NCI-H460 (cell line): ENCODE results near the gene CCDC142. TPM values are rescaled to one million over a fixed set of nuclear protein-coding genes. Genes with fewer than 3 reads are reported as not detected.
"Not testable (repeated sequence)": the region's sequence is repeated elsewhere in the genome, so short reads cannot be mapped to it uniquely, and the experiment has no call there.

ENCODE experiments used
- DNase-seq: peaks from one replicate; pipeline ENCODE4 v3.0.0-alpha.2; 2016; ENCODE audit warnings: low read depth; ENCODE audit errors: extremely low read depth
- total RNA-seq: library from RNA; depleted of rRNA; stranded (reverse); fragments of >200 nt; shearing (Covaris generic); gene quantifications from 2 replicates; pipeline ENCODE4 v1.2.3, GENCODE V29; 2014

The CCDC142 gene
- total RNA-seq, 1 experiment from 2014 or later, result 17.6 TPM

DNA sequence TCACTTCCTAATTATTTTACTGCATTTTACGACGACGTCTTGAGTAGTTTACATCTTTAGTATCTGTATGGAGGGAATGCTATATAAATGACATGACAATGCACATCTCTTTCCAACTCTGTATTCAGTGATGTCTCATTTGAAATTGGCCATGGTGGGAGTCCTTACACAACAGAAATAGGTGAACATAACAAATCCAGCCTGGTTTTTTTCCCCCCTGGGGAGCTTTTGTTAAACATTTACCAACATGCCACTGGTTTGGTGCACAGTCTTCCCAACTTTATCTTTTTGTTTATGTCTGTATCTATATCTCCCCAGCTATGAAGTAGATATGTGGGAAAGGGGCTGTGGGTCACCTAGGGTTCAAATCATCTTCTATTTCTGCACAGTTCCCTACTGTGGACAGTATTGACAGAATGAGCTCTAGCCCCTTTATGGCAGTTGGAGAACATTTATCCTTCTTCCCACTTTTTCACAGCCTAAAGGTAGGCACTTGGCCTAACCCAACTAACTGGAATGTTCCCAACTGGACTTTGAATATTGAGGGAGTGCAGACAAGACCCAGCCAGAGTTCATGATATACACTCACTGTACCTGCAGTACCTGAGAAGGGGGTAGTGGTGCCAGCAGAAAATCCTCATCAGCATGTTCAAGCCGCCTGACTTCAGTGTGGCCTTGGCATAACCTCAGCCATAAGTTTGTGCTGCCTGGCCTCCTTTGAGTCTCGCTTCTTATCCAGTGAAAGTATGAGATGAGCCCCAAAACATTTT is 35.4 kb downstream of the CCDC142 start:
- DNase-seq, result no peak

DNA sequence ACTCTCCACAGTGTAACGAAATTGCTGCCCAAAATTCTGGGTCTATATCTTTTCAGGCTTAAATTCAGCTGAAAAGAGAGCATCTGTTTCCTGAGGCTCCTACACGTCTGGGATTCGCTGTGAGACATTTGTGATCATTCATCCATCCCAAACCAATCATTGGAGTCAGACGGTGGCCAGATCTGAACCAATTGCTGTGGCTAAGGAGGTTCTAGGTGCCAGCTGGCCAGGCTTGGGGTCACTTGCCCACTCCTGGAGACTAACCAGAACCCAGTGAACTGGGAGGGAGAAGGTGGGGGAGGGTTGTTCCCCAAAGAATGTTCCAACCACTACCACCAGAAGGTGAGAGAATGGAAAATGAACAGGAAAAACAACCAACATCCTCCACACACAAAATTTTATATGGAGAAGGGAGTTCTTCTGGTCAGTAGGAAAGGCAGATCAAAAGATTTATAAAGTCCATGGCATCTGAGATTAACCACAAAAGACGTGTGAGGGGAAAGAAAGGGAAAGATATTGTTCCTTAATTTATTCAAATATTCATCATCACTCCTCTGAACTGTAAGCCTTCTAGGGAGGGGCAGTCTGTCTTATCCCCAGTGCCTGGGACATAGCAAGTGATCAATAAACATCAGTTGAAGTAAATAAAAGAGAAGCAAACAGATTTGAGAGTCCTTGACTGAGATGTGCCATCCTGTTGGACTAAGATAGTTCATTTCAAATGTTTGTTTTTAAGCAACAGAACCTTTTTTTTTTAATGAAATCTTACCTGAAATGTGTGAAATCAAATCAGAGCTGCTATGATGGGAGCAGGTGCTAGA is 38.1 kb downstream of the CCDC142 start:
- no peak for DNase-seq

DNA sequence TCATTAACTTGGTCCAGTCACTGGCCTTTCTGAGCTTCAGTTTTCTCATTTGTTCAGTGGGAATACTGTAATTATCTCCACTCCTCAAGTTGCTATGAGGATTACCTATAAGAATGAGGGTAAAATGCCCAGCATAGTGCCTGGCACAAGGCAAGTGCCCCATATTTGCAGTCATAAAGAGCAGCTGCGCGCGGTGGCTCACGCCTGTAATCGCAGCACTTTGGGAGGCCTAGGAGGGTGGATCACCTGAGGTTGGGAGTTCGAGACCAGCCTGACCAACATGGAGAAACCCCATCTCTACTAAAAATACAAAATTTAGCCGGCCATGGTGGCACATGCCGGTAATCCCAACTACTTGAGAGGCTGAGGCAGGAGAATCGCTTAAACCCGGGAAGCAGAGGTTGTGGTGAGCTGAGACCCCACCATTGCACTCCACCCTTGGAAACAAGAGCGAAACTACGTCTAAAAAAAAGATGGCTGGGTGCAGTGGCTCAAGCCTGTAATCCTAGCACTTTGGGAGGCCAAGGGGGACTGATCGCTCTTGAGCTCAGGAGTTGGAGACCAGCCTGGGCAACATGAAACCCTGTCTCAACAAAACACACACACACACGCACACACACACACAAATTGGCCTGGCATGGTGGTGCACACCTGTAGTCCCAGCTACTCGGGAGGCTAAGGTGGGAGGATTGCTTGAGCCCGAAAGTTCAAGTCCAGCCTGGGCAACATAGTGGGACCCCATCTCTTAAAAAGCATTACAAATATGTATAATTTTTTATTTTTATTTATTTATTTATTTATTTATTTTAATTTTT is 40.1 kb downstream of the CCDC142 start:
- not testable (repeated sequence) for DNase-seq

- no peak for DNase-seq
Measured at GRCh38 chr2:74441690-74442482, 40.9 kb downstream of the CCDC142 start, which contains the start of gene RTKN. RTKN (minus strand) TSS chr2:74441937; CDS start chr2:74441816, 121 bp downstream.

DNA sequence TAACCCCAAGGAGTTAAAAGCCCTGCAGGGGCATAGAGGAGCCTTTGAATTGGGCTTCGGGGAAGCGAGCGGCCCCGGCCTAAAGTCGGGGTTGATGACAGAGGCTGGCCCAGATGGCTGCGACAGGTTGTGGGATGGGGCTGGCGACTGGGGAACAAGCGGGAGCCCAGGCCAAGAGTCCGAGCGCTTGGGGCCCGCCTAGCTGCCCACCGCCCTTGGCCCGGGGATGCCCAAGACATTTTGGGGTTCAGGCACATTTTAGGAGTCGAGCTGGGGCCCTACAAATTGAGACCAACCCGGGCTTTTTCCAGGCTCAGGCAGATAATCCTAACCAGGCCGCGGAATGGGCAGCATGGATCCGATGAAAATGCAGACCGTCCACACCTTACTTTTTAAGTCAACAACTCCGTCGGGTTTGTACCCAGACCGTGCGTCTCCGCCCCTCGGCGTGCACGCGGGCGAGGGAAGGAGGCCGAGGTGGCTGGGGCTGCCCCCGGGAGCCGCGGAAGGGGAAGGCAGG is 41.6 kb downstream of the CCDC142 start:
- DNase-seq, result no peak

DNA sequence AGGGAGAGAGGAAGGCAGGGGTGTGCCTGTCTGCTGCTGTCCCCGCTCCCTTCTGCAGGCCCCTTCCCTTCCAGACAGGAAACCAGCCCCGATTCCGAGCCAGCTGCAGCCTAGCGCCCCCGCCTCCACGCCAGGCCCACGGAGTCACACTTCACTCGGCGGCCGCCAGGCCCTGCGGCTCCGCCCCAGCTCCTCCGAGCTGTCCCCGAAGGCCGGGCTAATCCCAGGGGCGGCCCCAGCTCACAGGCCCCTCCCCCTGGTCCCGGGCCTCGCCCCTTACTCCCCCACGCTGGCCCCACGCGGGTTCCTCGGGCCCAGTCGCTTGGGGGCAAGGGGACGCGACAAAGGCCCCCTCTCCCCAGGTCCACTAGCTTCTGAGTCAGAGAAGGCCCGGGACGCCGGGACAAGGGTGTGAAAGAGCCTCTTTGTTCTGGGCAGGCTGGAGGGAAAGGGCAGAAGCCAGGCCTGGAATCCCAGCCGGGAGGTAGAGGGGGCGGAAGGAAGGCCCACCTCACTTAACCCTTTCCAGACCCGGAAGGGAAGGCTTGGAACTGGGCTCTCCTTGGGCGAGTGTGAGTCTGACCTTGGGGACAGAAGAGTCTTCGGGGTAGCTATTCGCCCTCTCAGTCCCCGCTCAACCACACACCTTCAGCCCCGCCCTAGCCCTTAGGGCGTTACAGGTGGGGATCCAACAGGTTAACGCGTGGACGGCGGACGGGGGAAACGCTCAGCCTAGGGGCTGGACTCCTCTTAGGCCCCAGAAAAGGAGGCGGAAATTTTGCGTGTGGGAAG is 42.2 kb downstream of the CCDC142 start:
- DNase-seq, result peak; percentile 67

- DNase-seq, result no peak
Measured at GRCh38 chr2:74439803-74440377, 42.9 kb downstream of the CCDC142 start.

DNA sequence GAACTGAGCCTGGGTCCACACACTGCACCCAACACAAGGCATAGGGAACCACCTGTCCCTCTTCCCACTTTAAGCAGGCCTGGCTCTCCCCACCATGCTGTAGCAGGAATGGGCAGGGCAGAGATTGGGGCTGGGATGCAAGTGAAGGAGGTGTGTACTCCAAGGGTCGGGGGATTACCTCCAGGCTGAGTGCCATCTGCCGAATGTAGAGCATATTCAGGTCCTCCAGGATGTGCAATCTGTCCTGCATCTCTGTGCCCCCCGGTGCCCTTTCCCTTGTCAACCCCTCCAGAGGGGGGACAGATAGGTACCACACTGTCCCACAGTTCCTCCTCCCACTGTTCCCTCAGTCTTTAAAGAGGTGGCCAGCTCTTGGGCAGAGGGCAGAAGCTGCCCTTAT is 43.4 kb downstream of the CCDC142 start:
- DNase-seq, result no peak

DNA sequence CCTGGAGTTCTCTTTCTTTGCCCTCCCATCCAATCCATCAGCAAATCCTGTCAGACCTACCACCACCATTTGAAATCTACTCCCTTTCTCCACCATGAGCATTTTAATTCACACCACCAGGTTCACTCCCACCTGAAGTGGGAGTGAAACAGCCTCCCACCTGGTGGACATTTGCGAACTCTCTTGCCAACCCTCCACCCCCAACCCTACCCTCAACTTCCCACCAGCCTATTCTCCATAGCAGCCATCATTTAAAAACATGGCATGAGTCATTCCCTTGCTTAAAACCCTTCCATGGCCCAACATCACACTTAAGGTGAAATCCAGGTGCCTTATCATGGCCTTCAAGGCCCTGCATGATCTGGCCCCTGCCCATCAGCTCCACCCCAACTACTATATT is 44.5 kb downstream of the CCDC142 start:
- DNase-seq, result no peak

DNA sequence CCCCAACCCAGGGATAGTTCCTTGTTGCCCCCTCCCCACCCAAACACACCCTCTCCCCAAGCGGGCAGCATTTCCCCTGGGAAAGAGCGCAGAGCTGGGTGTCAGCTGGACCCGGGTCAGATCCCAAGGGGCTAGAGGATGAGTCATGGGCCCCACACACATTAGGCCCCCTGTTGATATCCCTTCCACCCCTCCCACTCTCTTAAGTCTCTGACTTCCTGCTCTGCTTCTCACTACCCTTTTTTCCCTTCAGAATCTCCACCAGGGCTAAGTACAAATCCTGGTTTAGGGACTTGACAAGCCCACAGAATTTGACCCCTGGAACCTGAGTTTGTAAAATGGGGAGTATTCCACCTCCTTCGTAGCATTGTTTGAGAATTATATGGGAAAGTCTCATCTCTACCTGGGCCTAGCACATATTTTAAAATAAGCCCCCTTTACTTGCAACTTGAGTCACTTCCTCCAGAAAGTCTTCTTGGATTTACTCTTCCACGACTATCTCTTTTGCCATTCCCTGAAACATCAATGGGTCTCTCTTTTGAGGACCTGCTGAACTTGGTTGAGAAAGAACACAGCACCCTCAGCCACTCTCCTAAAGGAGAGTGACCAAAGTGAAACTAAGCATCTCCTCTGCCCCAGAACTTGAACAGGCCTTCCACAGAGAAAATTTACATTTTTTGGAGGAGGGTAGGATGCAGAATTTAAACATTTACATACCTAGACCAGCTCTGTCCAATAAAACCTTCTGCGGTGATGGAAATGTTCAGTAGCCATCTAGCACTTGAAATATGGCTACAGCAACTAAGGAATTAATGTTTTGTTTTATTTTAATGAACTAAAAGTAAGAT is 45.7 kb downstream of the CCDC142 start:
- no peak for DNase-seq

DNA sequence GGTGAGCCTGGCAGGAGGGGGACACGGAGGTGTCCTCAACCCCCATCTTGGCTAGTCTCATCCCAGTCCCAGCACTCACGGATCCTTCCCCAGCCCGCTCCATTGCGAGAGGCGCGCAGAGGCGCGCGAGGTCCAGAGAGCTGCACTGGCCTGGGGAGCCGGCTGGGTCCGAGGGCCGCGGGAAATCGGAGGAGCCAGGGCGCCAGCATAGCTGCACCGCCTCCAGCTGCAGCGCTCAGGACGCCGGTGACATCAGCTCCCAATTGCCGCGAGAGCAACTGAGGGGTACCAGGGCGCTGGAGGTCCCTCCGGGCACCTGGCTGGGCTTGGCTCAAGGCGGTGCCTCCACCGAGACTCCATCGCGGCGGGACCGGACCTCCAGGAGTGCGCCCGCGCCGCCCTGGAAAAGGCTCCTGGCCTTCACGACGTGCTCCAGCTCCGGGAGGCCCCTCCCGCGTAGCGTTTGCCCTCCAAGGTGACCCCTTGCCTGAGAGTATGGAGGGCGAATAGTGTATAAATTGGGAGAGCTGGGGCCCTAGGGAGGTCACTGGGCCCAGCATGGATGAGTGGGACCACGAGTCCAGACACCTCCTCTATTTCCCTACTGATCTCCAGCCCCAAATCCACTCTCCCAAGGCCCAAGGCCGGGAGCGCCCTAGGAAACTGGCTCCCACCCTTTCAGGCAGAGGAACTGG is 46.5 kb downstream of the CCDC142 start:
- DNase-seq, result no peak

DNA sequence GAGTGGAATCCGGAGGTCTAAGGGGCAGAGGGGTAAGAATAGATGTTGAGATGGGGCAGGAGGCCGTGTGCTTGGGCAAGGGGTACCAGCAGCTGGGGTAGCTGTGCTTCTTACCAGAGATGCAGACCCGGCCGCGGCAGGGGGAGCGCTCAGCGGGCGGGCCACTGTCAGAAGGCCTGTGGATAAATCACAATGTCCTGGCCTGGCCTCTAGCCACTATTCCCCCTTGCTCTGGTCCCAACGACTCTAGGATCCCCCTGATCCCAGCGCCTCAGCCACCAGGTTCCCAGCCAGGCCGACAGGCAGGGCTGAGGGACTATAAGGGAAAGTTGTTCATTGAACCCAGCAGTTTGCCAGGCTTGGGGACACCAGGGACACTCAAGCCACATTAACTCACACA is 52.3 kb downstream of the CCDC142 start:
- DNase-seq, result no peak

DNA sequence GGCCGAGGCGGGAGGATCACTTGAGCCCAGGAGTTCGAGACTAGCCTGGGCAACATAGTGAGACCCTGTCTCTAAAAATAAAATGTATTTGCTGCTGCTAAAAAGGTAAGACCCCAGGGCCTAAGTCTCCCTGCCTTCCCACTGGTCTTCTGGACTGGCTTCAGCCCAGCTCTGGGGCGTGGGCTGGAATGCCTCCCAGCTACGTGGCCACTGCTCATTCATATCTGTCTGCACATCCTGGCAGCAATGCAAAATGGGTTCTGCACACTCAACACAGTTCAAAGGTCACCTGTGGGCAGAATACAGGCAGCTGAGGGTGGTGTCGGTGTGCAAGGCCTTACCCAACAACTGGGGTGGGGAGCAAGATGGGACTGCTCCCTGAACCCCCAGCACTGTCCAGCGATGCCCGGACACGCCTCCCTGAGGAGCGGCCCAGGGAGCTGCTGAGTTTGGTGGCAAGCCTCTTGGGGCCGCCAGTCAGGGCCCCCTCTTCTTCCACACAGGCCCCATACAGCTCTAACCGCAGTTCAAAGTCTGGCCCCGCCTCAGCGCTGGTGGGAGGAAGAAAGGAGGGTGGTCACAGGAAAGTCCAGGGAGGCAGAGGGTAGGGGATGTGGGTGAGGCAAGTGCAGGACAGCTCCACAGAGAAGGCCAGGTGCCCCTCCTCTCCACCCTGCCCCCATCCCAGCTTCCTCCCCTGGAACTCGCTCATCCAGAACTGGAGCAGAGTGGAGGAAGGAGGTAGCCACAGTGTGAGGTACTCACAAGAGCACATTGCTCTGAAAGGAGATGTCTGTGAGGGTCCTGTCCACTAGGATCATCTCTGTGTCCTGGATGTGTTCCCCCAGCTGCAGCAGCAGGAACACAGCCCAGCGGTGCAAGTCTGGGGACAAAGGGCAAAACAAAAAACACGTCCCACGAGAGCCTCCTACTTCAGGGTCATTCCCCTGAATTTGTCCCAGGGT is 53.0 kb downstream of the CCDC142 start:
- no peak for DNase-seq

GRCh38 chr2:74428675-74429074 is 54.1 kb downstream of the CCDC142 start:
- DNase-seq, result no peak

- no peak for DNase-seq
Measured at GRCh38 chr2:74427551-74427950, 55.2 kb downstream of the CCDC142 start.

- no peak for DNase-seq
Measured at GRCh38 chr2:74426181-74426758, 56.5 kb downstream of the CCDC142 start.
